HG03342 (cell line): ENCODE data around the gene SLC4A2.
A peak's percentile ranks its signal among the peaks of the same experiment; 100 is the strongest.

Experiments
- ATAC-seq: cut with Tn5 transposase; IDR thresholded peaks from one replicate; pipeline ENCODE4 v1.9.1; 2021; ENCODE audit warnings: mild to moderate bottlenecking, moderate library complexity; ENCODE audit not compliant: unreplicated experiment

SLC4A2 gene

DNA sequence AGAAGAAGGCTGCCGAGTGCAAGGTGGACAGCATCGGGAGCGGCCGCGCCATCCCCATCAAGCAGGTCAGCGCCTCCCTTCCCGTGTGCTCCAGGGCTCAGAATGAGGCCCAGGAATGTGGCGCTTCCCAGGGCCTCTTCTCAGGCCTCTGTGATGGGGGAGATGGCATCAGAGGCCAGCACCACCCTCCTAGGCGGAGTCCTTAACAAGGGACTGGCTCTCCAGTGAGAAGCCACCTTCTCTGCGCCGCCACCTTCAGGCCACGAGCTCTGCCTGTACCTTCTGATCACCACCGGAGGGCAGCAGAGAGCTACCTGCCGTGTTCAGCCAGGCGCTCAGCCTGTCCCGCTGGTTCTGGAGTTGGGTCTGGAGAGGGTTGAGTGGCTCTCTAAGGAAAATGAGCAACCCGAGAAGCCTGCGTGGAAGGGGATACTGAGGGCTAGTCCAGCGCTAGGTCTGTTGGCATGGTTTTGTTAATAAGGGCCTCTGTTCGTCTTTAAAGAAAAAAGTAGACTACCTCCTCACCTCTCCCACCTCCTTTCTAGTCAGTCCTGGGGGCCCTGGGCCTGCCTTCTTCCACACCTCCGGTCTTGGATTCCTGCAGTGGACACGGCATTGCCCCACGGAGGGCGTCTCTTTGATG is 64.6 kb downstream of the SLC4A2 start:
- peak; percentile 92 for ATAC-seq

GRCh38 chr7:151124481-151124880 is 65.1 kb downstream of the SLC4A2 start:
- no peak for ATAC-seq

GRCh38 chr7:151124899-151125399 is 65.6 kb downstream of the SLC4A2 start:
- no peak for ATAC-seq

DNA sequence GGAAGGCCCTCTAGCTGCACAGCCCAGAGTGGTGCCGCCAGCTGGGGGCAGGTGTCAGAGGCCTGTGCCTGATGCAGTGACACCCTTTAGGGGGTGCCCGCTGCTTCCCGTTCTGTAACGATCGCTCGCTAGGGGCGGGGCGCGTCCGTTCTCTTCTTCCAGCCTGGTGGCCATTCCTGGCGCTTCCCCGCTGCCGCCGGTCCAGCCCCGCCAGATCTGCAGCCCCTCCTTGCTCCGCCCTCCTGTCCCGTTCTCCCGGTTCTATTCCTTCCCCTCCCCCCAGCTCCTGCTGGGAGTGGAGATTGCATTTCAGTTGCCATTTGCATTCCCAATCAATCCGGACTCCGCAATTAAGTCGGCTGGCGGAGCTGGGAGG is 66.1 kb downstream of the SLC4A2 start:
- no peak for ATAC-seq

GRCh38 chr7:151125846-151126481 is 66.6 kb downstream of the SLC4A2 start:
- ATAC-seq: no peak
